ENCODE data around the gene CATSPERD. TPM values are rescaled to one million over a fixed set of nuclear protein-coding genes. Genes with fewer than 3 reads are reported as not detected.
A peak's percentile ranks its signal among the peaks of the same experiment; 100 is the strongest.

The CATSPERD gene
- total and polyA plus RNA-seq, 9 of the 15 experiments (the other 6 are each of a cell fraction or from before 2014, with no cell fraction given): not detected

- no peak overlapping the region for H2AFZ ChIP-seq (ENCODE audit: low read depth, low read length)
- ChIA-PET CTCF (ENCODE audit: low intra/inter-chr PET ratio) (no interaction called here), POLR2A (interaction anchor here (1.0 to 2.8 kb wide), 3 partner anchors 12 to 34 kb away, joined by 3 to 9 read pairs (median 4); partner anchors contain the start of gene RPL36)
- H3K4me1 ChIP-seq (replicated peaks in 1 of 2; ENCODE audit: control insufficient read depth in 2 of 2, insufficient read depth in 2 of 2, low read length in 2 of 2): peaks cover 21 to 62% of the 10 kb centered on the region in 2 experiments
- no peak overlapping the region for H3K27ac ChIP-seq (ENCODE audit: extremely low read depth, low read depth, low read length)
- in situ Hi-C loops (cut with MboI): no loop called here
- peak overlapping the region in 1 of 2 experiments; percentile 22; a peak in 1 of 4 replicates for H3K9ac ChIP-seq (ENCODE audit: insufficient read depth in 1 of 2, low read depth in 2 of 2, low read length in 2 of 2)
- no peak overlapping the region for H3K4me2 ChIP-seq (ENCODE audit: insufficient read depth, low read length)
- FAIRE-seq: no peak
- peaks cover 6% of the 10 kb centered on the region; the same call in 1 of the 2 replicates for H4K20me1 ChIP-seq (replicated peaks; ENCODE audit: control insufficient read depth, insufficient read depth, low read length)
- 86% methylated on average over 10 of the region's 10 CpGs for WGBS (ENCODE audit: insufficient coverage, low coverage, missing lambda C conversion rate)
- H3K79me2 ChIP-seq (ENCODE audit: control insufficient read depth, insufficient read depth, low read length): peaks cover 12% of the 10 kb centered on the region
- DNase-seq (ENCODE audit: extremely low read depth in 1 of 4, low spot score in 3 of 4): no peak
- ATAC-seq: no peak
- H3K36me3 ChIP-seq (ENCODE audit: control insufficient read depth, insufficient read depth, low read length): peaks cover 17% of the 10 kb centered on the region; the same call in 2 of the 3 replicates
- no peaks in the 10 kb centered on the region for H3K9me1 ChIP-seq (ENCODE audit: control insufficient read depth, insufficient read depth, low read length)
- no peaks in the 10 kb centered on the region for H3K9me3 ChIP-seq (replicated peaks; ENCODE audit: control insufficient read depth, insufficient read depth, low read depth, low read length)
- BruUV-seq (replicated peaks): no TSS peak
- no peaks in the 10 kb centered on the region for H3K27me3 ChIP-seq (ENCODE audit: control insufficient read depth in 2 of 2, insufficient read depth in 2 of 2, low read length in 2 of 2)
- H3K4me3 ChIP-seq: no peak overlapping the region
- intact Hi-C loops (cut with micrococcal nuclease): no loop called here
- TF ChIP-seq MEF2D (tag; conservative IDR thresholded peaks at IDR 0.05; ENCODE audit: low read depth) (no peak), ZFP91 (CRISPR knock-in tag; IDR thresholded peaks at IDR 0.05) (no peak), NFE2L1 (tag; IDR thresholded peaks at IDR 0.05; ENCODE audit: borderline replicate concordance, low read depth) (no peak), ZNF699 (CRISPR knock-in tag; IDR thresholded peaks at IDR 0.05; ENCODE audit: insufficient replicate concordance) (no peak), PHF8 (IDR thresholded peaks at IDR 0.05; ENCODE audit: borderline replicate concordance, low read length) (no peak), ZNF561 (CRISPR knock-in tag; conservative IDR thresholded peaks at IDR 0.05) (no peak), NEUROD1 (IDR thresholded peaks at IDR 0.05; ENCODE audit: borderline replicate concordance, low read depth, low read length, partially characterized antibody) (no peak), SMARCE1 (IDR thresholded peaks at IDR 0.05) (no peak), RFX5 (IDR thresholded peaks at IDR 0.05; ENCODE audit: low read depth, low read length) (no peak), U2AF2 (optimal IDR thresholded peaks at IDR 0.05; ENCODE audit: low read depth, low read length) (no peak), ZKSCAN8 (CRISPR knock-in tag; IDR thresholded peaks at IDR 0.05) (no peak), SLC30A9 (CRISPR knock-in tag; IDR thresholded peaks at IDR 0.05) (no peak), ZNF589 (CRISPR knock-in tag; IDR thresholded peaks at IDR 0.05; ENCODE audit: low read depth) (no peak)
- TF ChIP-seq, protein P1, sequence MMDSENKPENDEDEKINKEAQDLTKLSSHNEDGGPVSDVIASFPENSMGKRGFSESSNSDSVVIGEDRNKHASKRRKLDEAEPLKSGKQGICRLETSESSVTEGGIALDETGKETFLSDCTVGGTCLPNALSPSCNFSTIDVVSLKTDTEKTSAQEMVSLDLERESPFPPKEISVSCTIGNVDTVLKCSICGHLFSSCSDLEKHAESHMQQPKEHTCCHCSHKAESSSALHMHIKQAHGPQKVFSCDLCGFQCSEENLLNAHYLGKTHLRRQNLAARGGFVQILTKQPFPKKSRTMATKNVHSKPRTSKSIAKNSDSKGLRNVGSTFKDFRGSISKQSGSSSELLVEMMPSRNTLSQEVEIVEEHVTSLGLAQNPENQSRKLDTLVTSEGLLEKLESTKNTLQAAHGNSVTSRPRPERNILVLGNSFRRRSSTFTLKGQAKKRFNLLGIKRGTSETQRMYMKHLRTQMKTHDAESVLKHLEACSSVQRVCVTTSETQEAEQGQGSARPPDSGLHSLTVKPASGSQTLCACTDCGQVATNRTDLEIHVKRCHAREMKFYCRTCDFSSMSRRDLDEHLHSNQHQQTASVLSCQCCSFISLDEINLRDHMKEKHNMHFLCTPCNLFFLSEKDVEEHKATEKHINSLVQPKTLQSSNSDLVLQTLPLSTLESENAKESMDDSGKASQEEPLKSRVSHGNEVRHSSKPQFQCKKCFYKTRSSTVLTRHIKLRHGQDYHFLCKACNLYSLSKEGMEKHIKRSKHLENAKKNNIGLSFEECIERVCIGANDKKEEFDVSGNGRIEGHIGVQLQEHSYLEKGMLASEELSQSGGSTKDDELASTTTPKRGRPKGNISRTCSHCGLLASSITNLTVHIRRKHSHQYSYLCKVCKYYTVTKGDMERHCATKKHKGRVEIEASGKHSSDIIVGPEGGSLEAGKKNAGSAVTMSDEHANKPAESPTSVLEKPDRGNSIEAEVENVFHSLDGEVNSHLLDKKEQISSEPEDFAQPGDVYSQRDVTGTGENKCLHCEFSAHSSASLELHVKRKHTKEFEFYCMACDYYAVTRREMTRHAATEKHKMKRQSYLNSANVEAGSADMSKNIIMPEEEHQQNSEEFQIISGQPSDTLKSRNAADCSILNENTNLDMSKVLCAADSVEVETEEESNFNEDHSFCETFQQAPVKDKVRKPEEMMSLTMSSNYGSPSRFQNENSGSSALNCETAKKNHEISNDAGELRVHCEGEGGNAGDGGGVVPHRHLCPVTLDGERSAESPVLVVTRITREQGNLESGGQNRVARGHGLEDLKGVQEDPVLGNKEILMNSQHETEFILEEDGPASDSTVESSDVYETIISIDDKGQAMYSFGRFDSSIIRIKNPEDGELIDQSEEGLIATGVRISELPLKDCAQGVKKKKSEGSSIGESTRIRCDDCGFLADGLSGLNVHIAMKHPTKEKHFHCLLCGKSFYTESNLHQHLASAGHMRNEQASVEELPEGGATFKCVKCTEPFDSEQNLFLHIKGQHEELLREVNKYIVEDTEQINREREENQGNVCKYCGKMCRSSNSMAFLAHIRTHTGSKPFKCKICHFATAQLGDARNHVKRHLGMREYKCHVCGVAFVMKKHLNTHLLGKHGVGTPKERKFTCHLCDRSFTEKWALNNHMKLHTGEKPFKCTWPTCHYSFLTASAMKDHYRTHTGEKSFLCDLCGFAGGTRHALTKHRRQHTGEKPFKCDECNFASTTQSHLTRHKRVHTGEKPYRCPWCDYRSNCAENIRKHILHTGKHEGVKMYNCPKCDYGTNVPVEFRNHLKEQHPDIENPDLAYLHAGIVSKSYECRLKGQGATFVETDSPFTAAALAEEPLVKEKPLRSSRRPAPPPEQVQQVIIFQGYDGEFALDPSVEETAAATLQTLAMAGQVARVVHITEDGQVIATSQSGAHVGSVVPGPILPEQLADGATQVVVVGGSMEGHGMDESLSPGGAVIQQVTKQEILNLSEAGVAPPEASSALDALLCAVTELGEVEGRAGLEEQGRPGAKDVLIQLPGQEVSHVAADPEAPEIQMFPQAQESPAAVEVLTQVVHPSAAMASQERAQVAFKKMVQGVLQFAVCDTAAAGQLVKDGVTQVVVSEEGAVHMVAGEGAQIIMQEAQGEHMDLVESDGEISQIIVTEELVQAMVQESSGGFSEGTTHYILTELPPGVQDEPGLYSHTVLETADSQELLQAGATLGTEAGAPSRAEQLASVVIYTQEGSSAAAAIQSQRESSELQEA (IDR thresholded peaks at IDR 0.05; ENCODE audit: low read depth): no peak
These were observed 43.3 kb upstream of the CATSPERD start for GRCh38 chr19:5677136-5677535.

Data from K562 (cell line).